KG1 (cell line): ENCODE measurements around the gene CERT1.
"Not testable (repeated sequence)": the region's sequence is repeated elsewhere in the genome, so short reads cannot be mapped to it uniquely, and the experiment has no call there.

Source experiments
- DNase-seq: peaks from one replicate; lab custom pipeline; 2025; lab: John Stamatoyannopoulos, UW

CERT1 gene

DNA sequence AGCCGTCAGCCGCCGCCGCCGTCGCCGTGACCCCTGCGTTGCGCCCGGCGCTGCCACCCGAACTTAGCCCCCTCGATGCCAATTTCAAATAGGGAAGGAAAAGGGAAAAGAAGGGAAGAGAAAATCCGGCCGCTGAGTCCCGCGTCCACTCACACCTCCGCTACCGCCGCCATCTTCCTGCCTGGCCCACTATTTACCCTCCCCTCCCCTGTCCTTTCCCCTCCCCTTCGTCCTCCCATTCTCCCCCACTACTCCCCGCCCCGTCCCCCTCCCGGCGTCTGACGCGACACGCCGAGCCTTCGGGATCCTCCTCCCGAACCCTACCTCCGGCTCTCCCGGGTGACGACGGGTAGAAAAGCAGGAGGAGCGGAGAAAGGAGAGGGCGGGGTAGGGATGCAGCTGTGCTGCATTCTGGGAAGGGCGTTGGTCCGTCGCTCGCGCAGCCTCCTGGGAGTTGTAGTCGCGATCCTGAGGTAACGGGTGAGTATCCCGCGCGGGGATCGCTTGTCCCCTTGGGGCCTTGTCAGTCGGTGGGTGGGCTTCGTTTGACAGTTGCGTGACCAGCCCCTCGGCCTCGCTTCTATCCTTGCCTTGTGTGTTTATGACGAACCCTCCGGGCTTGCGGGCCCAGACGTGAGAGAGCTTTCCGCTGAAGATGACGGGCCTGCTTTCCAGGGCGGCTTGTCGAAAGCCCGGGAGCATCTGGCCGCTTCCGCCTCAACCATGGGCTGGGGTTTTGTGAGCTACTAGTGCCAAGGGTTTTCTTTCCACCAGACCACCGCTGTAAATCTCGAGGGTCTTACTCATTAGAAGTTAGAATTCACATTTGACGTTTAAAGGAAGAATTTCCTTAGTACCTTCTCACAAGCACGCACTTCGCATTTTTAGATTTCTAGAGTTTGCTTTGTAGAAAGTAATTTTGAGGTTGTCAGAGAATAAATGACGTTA lies at the start of gene CERT1, which contains the start of gene POLK:
TSS of gene CERT1 (minus strand) at position 195 of the 948 bp plus-strand sequence. CDS start 422 bp downstream, outside the sequence.
TSS of gene POLK (plus strand) at position 457 of the 948 bp plus-strand sequence.
- DNase-seq: peak; percentile 99

DNA sequence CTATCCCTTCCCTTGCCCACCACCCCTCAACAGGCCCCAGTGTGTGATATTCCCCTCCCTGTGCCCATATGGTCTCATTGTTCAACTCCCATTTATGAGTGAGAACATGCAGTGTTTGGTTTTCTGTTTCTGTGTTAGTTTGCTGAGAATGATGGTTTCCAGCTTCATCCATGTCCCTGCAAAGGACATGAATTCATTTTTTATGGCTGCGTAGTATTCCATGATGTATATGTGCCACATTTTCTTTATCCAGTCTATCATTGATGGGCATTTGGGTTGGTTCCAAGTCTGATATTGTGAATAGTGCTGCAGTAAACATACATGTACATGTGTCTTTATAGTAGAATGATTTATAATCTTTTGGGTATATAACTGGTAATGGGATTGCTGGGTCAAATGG lies 49.2 kb upstream of the CERT1 start:
- not testable (repeated sequence) for DNase-seq

GRCh38 chr5:75558981-75559632 lies 47.7 kb upstream of the CERT1 start:
- DNase-seq: peak; percentile 67

GRCh38 chr5:75558221-75558620 lies 46.8 kb upstream of the CERT1 start:
- DNase-seq: no peak

- no peak for DNase-seq
Measured at GRCh38 chr5:75553358-75553757, 41.9 kb upstream of the CERT1 start.

GRCh38 chr5:75552764-75553163 lies 41.3 kb upstream of the CERT1 start:
- no peak for DNase-seq

DNA sequence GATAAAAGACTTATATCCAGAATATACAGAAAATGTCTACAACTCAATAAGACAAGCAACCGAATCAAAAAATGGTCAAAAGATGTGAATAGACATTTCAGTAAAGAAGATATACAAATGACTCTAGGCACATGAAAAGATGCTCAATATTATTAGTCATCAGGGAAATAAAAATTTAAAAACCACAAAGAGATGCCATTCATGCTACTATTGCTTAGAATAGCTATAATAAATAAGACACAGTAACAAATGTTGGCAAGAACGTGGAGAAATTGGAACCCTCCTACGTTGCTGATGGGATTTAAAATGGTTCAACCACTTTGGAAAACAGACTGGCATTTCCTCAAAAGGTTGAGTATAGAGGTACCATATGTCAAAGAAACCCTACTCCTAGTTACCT lies 40.0 kb upstream of the CERT1 start:
- no peak for DNase-seq

DNA sequence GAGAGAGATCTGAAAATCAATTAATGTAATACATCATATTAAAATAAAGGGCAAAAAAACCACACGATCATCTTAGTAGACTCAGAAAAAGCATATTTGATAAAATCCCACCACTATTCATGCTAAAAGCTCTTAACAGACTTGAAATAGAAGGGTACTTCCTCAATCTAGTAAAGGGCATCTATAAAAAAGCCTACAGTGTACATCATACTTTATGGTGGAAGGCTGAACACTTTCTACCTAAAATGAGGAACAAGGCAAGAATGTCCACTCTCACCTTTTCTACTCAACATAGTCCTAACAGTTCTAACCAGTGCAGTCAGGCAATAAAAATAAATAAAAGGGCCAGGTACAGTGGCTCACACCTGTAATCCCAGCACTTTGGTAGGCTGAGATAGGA lies 39.2 kb upstream of the CERT1 start:
- DNase-seq: no peak

DNA sequence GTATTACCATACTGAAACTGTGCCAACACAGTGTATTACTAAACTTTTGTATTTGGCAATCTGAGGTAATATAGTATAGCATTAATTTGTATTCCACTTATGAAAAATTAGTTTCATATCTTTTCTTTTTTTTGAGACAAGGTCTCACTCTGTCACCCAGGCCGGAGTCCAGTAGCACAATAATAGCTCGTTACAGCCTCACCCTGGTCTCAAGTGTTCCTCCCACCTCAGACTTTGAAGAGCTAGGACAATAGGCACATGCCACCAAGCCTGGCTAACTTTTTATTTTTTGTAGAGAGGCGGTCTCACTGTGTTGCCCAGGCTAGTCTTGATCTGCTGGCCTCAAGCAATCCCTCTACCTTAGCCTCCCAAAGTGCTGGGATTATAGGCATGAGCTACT lies 36.4 kb upstream of the CERT1 start:
- DNase-seq: no peak

DNA sequence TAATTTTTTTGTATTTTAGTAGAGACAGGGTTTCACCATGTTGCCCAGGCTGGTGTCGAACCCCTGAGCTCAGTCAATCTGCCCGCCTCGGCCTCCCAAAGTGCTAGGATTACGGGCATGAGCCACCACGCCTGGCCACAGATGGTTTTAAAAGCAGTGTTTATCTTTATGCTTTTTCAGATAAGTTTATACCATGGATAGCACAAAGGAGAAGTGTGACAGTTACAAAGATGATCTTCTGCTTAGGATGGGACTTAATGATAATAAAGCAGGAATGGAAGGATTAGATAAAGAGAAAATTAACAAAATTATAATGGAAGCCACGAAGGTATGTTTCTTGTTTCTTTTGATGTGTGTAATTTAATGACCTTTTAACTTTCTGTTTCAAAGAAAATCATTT lies 35.4 kb upstream of the CERT1 start:
- DNase-seq: no peak

GRCh38 chr5:75545131-75545530 lies 33.7 kb upstream of the CERT1 start:
- no peak for DNase-seq

- no peak for DNase-seq
Measured at GRCh38 chr5:75538211-75538610, 26.8 kb upstream of the CERT1 start.

DNA sequence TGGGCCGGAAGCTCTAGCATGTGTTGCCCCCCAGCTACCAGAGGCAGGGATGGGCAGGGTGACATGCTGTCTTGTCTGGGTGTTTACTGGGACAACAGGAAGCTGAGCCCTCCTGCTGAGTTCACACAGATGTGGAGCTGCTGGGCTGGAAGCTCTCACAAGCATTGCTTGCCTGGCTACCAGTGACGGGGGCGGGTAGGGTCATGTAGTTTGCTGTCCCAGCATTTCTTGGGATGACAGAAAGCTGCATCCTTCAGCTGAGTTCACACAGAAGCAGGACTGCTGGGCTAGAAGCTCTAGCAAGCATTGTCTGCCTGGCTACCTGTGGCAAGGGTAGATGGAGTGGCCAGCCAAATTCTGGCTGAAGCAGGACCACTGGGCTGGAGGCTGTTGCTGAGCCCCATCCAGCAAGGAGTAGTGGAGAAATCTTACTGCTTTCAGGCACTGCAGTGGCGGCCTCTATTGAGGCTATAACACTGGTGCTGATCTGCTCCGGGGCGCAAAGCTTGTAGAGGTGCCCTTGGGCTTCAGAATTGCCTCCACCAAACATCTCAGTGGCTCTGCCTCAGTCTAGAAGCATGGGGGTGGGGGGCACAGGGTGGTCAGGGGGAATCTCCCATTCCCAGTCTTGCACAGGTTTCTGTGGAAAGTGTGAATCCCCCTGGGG lies 25.4 kb upstream of the CERT1 start:
- DNase-seq: no peak

DNA sequence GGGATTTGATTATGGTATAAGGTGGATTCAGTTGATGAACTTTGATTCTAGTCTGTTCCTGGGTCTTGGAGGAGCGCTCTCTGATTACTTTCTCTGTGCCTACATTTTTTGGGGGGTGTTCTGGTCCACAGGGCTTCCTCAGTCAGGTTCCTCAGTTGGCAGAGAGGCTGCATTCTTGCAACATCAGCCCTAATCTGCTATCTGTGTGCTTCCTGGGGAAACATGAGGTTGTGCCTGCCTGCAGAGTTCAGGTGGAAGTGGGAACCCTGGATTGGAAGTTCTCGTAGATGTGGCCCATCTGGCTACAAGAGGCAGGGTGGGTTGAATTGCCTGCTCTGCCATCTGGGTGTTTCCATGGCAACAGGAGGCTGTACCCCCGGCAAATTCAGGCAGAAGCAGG lies 24.7 kb upstream of the CERT1 start:
- DNase-seq: no peak

DNA sequence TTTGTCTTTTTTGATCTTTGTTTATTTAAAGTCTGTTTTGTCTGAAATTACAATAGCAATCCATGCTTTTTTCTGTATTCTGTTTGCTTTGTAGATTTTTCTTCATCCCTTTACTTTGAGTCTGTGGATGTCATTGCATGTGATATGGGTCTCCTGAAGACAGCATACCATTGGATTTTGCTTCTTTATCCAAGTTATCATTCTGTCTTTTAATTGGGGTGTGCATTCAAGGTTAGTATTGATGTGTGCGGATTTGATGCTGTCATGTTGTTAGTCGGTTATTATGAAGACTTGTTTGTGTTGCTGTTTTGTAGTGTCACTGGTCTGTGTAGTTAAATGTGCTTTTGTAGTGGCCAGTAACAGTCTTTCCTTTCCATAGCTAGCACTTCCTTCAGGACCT lies 23.3 kb upstream of the CERT1 start:
- DNase-seq: no peak

DNA sequence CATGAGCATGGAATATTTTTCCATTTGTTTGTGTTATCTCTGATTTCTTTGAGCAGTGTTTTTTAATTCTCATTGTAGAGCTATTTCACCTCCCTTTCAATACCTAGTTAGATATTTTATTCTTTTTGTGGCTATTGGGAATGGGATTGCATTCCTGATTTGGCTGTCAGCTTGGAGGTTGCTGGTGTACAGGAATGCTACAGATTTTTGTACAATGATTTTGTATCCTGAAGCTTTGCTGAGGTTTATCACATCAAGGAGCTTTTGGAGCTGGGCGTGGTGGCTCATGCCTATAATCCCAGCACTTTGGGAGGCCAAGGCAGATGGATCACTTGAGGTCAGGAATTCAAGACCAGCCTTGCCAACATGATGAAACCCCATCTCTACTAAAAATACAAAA lies 22.3 kb upstream of the CERT1 start:
- DNase-seq: not testable (repeated sequence)

DNA sequence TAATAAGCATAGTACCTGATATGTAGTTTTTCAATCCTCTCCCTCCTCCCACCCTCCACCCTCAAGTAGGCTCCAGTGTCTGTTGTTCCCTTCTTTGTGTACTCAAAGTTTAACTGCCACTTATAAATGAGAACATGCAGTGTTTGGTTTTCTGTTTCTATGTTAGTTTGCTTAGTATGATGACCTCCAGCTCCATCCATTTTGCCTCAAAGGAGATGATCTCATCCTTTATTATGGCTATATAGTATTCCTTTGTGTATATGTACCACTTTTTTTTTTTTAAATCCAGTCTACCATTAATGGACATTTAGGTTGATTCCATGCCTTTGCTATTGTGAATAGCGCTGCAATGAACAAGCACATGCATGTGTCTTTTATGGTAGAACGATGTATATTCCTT lies 20.8 kb upstream of the CERT1 start:
- DNase-seq: no peak

GRCh38 chr5:75529185-75529584 lies 17.8 kb upstream of the CERT1 start:
- no peak for DNase-seq

- DNase-seq: no peak
Measured at GRCh38 chr5:75526070-75526469, 14.6 kb upstream of the CERT1 start.

DNA sequence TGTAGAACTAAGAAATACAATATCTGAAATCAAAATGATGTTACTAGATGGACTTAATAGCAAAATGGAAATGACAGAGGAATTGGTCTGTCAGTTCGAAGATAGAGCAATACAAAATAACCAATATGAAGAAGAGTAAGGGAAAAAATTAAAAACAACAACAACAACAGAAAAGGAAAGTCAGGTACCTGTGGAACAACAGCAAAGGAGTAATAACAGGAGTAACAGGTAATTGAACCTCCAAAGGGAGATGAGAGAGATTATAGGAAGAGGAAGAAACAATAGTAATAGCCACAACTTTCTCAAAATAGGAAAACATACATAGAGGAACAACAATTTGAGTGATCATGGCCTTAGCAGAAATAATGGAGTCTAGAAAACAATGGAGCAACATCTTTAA lies 13.9 kb upstream of the CERT1 start:
- no peak for DNase-seq

DNA sequence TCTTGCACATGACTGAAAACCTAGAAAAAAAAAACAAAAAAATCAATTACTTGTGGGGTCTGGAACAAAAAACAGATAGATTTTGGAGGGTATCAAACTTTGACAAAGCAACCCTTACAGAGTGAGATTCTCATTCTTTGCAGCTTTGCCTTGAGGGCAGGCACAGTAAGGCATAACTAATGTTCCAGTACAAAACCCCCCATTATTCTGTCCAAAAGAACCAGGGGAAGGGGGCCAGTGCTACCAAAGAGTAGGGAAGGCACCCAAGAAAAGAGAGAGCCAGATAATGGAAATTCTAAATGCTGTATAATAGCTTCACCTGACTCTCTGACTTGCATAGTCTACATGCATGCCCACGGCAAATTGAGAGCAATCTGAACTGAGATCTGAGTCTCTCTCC lies 13.2 kb upstream of the CERT1 start:
- DNase-seq: no peak

GRCh38 chr5:75524071-75524470 lies 12.6 kb upstream of the CERT1 start:
- no peak for DNase-seq

- no peak for DNase-seq
Measured at GRCh38 chr5:75523275-75523674, 11.8 kb upstream of the CERT1 start.
